ENCODE data around the gene FRMPD1.

DNA sequence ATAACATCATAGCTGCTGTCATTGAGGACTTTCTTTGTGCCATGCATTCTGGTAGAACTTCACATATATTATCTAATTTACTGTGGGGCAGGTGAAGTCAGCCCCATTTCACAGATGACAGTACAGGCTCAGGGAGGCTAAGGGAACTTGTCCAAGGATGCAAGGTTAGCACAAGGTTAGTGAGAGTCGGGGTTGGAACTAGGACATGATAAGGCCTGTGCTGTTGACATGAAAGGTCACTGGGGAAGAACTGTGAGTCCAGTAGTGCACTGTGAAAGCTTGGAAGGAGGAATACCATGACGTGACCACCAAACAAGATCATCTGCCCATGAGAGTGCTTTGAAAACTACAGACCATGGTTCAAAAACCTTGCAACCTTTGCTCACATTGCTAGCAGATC, 26.7 kb downstream of the FRMPD1 start:
- TF ChIP-seq CTCF (IDR thresholded peaks at IDR 0.05) (no peak), POLR2A (IDR thresholded peaks at IDR 0.05) (no peak)
